Activated T-cell treated with anti-CD3 and anti-CD28 coated beads for 1 hour (primary cell): ENCODE results near the gene PLXNA4.

Source experiments
- DNase-seq: peaks from one replicate; pipeline ENCODE4 v3.0.0-alpha.2; 2020; ENCODE audit warnings: low read depth

Gene PLXNA4

DNA sequence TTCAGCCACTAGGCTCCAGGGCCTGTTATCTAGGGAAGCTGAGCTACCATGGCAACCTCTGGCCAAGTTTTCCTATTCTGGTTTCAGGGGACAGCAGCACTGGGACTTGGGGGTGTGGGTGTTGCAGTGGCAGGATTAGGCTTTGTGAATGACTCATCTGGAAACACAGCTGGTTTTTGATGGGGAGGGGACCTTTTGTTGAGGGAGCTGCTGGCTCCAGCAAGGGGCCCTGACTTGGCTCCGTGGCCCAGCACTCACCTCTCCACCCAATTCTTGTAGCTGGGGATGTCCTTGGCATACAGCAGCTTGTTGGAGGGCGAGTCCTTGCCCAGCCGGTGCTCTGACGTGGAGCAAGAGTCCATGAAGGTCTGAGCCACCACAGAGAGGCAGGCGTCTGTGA lies 435.9 kb downstream of the PLXNA4 start:
- DNase-seq: no peak

DNA sequence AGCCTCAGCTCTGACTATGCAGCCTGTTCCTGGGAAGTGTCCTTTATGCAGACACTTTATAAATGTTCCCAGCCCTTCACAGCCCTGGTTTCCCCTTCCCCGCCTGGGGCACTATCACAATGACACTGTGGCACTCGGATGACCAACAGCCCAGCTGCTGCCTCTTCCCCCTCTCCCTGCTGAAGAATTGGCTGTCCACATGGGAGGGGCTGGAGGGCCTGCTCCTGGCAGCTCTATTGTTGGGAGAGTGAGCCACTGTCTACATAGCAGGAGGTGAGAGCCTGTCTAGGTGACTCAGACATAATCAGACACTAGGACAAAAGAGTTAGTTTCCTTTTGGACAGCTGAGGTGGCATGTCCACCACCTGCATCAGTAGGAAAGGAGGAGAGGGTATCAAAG lies 437.5 kb downstream of the PLXNA4 start:
- DNase-seq: no peak

DNA sequence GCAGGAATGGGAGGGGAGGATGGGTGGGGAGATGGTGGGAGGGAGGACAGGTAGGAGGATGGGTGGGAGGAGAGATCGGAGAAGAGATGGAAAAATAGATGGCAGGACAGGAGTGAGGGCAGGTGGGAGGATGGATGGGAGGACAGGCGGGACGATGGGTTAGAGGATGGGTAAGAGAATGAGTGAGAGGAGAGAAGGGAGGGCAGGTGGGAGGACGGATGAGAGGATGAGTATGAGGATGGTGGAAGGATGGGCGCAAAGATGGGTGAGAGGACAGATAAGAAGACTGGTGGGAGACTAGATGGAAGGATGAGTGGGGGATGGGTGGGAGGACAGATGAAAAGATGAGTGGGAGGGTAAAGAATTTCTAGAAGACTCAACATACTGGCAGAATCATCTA lies 438.6 kb downstream of the PLXNA4 start:
- DNase-seq: no peak

DNA sequence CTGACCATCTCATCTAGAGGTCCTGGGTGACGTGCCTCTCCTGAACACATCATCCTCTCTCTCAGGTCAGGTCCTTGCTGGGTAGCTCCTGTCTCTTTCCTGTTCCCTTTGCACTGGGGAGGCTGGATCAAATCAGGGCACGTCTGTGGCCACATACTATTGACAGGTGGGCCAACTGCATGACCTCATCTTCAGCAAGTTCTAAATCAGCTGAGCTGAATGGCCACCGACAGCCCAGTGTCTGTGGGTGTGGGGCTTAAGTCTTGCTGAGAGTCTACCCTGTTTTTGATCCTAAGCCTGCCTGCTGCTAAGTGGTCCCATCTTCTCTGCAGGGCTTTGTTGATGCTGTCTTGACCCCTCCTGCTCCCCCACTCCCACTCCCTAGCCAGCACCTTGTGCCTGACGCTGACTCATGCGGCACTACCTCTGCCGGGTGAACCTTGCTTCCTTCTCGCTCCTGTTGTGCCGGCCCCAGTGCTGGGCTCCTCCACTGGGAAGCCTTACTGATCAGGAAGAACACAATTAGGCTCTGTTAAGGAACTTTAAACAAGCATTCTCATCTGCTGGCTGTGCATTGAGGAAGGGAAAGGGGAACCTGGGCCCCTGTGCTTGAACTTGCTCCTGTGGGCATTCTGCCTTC lies 440.4 kb downstream of the PLXNA4 start:
- no peak for DNase-seq

DNA sequence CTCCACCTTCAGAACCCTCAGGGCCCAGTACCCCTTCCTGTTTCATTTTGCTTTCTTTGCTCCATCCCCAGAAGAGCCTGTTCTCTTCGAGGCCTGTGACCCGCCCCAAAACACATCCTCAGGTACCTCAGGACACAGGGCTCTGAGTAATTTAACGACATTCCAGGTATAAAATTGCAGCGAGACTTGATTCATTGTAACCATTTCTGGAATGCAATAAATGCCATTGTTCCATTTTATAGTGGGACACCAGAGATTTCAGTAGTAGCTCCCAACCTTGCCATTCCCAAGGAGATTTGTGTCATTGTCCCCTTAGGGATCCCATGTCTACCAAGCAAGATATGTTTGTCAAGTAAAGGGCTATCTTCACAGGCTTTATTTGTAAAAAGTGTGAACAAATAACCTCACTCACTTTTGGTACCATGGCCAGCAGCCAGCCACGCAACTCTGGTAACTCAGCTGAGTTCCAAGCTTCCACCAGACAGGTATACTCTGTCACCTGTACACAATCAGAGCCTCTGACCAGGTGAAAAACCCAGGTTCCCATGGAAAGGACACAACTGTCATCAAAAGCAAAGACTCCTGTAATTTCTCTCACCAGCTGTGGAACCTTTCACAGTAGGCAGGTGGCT lies 441.3 kb downstream of the PLXNA4 start:
- no peak for DNase-seq

DNA sequence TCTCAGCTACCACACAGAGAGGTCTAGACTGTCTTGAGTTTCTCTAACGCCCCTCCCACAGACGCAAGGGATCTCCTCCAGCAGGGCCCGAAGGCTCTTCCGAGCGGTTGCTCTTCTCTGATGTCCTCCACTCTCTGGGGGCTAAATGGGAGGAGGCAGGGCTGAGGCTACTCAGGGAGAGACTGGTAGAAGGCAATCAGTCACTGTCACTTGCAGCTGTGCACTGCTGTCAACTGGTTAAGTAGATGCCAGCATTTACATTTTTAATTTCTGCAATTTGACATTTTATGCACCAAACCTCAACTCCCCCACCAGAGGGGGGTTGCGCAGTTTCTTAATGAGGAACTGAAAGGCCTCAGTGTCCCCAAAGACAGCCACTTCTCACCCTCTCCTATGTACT lies 442.8 kb downstream of the PLXNA4 start:
- DNase-seq: no peak

DNA sequence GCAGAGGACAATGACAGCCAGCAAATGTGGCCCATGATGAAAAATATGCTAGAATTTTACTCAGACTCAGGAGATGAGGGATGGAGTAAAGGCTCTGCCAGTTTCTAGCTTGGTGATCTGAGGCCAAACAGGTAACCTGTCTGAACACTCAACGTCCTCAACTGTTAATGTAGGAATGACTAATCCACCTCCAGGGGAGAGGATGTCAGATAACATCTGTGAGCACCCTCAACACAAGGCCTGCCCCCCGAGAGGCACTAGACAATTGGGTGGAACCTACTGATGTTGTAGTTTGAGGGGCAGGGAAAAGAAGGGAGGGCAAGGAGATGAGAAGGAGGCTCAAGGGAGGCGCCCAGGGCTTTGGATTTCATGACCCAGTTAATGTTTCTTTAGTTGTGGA lies 445.1 kb downstream of the PLXNA4 start:
- no peak for DNase-seq

DNA sequence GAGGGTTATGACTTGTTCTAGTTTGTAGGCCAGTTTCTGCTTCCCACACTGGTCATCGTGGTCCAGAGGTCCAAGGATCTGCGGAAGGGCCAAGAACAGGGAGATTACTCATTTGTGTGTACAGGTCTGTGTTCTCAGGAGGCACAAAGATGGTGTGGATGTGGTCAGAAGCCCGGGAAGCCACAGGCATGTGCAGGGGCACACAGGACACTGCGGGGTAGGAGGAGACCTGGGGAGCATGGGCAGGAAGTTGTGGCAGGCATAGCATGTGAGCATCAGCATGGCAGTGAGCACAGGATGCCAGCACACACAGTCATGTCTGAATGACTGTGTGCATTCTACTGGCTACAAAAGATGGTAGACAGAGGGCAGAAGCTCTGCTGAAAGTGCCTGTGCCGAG lies 445.8 kb downstream of the PLXNA4 start:
- no peak for DNase-seq

DNA sequence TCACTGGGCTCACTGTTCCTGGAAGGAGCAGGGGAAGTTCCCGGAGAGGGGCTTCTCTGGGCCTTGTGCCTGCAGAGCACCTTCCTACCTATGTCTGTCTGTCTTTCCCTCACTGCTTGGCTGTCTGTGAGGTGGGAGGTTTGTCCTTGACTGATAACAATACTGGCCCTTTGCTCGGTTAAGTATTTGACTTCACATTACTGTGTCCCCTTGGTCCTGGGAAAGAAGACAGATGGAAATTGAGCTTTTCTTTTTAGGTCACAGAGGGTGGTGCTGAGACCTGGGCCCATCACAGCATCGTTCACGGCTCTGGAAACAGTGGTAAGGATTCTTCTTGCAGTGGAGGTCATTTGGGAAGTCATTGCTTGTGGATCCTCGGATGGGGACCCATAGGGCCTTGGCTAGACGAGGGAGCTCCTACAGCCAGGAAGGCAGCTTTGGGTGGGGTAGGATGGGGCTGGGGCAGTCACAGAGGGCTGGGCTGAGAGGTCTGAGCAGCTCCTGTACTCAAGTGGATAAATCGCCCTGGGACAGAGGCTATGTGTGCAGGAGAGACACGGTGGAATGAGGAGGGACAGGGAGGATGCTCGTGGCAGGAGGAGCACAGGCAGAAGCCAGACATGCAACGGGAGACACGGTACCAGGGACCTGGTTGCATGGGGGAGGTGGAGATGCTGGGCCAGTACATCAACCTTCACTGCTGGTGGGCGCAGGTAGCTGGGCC lies 450.2 kb downstream of the PLXNA4 start:
- DNase-seq: no peak

DNA sequence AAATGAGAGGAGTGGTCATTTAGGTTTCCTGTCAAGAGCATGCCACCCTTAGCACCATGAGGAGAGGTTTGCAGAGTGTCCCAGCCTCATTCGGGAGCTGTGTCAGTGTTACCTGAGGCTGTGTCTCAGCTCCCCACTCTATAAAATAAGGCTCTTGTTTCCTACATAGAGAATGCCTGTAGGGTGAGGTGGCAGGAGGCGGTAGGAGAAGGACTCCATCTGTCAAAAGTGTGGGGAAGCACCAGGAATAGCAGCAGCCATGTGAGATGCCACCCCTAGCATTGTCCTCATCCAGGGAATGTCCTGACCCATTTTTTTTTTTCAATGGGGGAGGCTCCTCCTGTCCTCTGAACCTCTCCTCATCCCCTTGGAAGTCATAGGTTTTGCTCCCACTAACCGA lies 451.2 kb downstream of the PLXNA4 start:
- DNase-seq: no peak

DNA sequence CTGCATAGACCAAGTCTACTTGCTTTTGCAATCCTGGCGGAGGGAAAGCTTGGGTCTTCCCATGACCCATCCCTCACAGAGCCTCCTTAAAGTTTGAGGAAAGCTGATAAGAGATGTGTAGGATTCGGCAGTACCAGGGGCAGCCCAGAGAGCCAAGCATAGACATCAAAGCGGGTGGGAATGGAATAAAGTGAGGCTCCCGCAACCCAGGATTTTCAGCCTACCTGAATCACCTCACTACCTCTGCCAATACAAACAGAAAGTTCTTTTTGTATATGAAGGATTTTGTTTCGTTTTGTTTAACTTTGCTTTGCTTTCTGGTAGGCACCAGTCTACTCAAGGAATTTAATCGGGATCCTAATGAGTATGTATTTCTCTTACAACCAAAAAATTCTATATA lies 451.7 kb downstream of the PLXNA4 start:
- DNase-seq: no peak

DNA sequence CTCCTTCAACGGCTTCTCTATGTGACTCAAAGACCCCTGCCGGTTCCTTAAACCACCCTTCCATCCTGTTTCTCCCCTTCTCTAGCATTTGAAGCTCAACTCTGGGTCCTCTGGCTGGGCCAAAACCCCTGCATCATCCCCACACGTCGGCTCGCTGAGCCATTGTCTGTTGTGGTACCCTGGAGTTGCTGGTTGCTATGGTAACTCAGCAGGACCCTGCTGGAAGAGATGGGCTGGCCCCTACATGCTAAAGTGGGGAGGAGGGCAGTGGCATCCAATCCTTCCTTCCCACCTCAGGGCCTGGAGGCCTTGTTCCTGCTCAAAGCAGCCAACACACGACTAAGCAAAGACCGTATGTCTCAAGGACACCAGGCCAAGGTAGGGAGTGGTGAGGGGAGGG lies 452.5 kb downstream of the PLXNA4 start:
- no peak for DNase-seq

DNA sequence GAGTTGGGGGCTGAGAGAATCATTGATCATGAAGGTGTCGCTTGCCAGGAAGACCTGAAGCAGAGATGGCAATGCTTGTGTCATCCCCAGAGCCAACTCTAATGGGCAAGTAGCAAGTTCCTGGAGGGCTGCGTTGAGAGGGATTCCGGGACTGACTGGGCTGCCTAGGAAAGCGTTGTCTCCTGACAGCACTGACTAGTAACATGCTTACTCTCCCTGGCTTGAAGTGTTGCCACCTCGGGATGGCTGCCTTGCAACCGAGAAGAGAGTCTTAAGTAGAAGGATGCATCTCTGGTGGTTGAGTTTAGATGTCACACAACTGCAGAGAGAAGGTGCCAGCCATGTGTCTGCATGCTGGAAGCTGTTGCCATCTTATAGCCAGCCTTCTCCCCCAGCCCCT lies 453.4 kb downstream of the PLXNA4 start:
- DNase-seq: no peak

DNA sequence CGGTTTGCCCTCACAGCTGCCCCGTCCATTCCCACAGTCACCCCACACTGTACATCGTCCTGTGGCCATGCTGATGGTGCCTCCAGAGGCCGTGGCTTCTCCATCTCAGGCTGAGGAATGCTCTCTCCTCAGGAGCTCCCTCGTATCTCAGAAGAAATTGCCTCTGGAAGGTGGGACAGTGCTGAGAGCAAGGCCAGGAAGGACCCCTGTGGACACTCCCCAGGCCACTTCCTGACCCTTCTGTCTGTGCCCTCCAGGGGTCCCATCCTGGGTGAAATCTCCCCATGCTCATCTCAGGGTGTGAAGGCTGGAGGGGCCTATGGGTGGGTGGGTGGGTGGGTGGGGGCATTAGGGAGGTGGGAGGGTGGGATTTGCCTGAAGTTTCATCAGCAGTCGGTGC lies 454.3 kb downstream of the PLXNA4 start:
- no peak for DNase-seq

DNA sequence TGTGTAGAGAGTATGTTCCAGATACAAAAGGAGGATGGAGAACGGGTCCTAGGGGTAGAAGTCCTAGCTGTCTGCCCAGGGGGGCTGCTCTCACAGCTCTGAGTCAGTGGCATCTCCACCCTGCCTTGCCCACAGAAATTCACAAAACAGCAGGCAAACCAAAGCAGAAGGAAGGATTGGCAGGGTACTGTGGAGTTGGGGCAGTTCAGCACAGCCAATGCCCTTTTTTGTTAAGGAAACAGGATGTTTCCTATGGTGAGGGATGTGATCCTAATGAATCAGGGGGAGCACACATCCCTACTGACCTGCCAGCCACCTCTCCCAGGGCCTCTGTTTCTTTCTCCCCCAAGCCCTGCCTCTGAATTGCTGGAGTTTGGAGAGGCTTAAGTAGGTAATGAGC lies 457.6 kb downstream of the PLXNA4 start:
- DNase-seq: no peak

DNA sequence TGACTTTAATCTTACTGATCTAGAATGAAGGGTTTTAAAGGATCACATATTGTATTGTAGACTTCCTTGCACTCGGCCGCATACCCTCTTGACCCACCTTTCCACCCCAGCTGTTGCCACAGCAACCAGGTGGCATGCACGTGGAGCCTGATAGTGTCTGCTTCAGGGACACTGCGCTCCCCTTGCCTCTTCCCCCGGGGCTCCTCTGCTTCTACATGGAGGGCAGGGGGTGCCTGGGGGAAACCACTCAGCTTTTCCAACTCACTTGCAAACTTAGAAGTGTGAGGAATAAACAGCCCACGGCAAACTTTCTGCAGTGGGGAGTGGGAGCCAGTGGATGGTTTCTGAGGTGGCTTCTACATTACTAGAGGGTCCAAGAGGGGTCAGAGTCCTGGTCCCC lies 458.6 kb downstream of the PLXNA4 start:
- no peak for DNase-seq

DNA sequence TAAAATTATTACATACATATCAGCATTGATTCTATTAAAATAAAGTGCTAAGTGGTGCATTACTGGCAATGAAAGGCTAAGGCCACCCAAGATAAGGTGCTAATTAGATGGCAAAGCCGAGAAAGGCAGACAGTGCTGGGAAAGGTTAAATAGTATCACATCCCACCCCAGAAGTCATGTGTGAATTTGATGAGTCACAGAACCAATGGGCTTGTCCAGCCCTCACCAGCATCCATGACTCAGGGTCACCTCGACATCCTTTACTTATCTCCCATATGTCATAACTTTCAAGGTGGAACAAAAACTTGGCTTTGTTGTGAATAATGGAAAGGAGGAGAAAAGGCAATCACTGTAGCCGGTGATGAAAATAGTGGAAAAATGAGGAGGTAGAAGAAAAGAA lies 459.1 kb downstream of the PLXNA4 start:
- DNase-seq: no peak

DNA sequence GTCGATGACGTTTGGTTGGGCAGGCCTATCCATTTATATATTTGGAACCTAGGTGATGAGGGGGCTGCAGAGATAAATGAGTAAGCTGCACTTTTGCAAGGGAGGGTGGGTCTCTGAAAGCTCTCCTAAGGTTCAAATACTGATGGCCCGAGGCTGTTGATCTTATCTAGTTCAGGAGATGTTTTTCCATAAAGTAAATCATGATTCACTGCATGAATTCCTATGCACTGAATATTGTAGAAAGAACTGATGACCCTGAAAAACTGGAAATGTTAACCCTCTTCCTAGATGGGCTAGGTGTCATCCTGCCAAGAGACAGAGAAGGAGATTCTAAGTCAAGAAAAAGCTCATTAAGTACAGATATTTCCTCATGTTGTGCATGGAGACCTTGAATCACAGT lies 459.9 kb downstream of the PLXNA4 start:
- no peak for DNase-seq

DNA sequence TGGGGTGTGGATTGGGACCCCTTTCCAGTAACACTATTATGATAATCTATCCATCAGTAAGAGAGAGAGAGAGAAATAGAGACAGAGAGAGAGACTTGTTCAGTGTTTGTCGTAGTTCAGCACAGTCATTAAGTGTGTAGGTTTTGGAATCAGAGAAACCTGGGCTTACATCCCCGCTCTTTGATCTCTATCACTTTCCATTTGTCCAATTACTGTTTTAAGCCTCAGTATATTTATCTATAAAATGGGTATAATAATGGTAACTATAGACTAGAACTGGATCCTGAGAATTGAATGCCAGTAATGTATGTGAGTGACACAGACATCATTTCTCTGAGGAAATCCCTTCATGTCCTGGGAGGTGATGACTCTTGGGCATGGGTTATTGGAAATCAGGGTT lies 460.5 kb downstream of the PLXNA4 start:
- no peak for DNase-seq

DNA sequence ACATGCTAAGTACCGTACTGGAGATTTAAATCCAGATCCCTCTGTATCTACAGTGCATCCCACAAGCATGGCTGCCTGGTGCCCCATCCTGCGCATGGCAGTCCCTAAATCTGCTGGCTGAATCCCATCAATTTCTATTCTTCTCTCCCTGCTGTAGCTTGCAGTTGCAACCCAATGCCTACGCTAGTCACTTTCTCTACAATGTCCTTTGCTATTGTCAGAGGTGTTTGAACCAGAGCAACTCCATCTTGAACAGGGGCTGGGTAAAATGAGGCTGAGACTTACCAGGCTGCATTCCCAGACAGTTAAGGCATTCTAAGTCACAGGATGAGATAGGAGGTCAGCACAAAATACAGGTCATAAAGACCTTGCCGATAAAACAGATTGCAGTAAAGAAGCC lies 461.2 kb downstream of the PLXNA4 start:
- no peak for DNase-seq

DNA sequence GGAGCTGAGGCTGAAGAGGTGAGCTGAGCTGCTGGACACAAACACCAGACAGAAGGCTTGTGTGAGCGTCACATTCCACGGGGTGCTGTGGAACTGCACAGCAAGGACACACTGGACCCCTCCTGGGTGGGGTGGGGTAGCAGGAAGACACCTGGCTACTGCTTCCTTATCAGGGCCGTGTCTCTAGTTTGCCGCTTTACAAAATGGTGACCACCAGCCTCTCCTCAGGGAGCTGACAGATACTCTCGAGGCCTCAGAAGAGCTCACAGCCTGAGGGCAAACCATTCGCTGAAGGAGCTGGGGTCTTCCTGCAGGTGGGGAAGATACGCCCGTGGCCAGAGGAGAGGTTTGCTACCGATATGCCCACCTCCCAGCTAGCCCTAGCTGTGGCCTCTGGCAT lies 461.9 kb downstream of the PLXNA4 start:
- DNase-seq: no peak

DNA sequence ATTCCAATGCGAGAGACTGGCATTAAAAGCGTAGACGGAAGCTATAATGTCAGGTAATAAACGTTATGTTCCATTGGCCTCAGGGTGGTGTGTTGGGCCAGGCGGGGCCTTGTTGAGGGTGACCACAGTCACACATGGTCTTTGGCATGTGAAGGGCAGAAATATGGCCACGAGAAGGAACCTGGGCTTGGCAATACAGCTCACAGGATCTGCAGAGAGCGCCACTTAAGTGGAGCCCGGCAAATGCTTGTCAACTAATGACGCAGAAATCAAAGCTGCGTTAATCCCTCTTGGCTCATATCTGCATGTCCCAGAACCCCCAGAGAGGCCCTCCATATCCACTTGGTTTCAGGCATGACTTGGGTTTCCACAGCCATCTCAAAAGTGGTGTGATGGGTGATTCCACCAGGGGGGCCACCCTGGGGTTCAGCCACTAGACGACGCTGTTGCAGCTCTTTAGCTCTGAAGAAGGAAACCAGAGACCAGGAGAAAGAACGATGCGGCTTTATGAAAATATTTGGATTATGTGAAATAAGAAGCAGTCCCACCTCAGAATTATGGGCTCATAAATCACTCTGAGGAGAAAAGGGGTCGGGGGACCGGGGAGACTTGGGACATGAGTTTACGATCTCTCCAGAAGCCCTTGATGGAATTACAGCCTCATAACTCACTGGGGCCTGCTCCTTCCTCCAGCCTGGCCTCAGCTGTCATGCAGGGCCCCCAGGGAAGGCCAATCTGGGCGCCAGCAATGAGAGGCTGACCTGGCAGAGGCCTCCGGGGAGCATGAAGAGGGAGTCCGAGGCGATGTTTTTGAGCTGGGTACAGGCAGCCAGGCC lies 462.5 kb downstream of the PLXNA4 start:
- DNase-seq: no peak

DNA sequence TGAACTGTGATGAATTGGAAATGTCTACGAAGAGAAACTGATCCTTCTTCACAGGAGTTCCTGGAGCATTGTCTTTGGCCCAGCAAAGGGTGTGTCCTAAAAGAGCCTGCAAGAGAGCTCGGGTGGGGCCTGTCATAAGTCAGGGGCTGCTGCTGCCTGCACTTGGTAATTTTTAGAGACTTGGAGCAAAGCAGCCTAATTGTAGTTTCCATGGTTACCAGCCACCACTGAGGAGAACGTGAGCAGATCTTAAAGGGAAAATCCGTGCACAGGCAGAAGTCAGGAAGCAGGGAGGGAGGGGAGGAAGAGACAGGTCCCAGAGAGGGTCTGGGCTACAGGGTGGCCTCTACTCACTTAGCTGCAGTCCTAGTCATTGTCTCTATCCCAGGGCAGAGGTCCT lies 463.6 kb downstream of the PLXNA4 start:
- DNase-seq: no peak
